Fibroblast of skin of back (primary cell): ENCODE measurements around the gene DST.

Experiments used
- DNase-seq: peaks from one replicate; pipeline ENCODE4 v3.0.0-alpha.2; 2013

Gene DST

GRCh38 chr6:56480654-56481337, 161.9 kb downstream of the DST start:
- DNase-seq: no peak

- no peak for DNase-seq
Observed at GRCh38 chr6:56480246-56480645, 162.4 kb downstream of the DST start.

- no peak for DNase-seq
Observed at GRCh38 chr6:56479381-56479780, 163.3 kb downstream of the DST start.

- DNase-seq: no peak
Observed at GRCh38 chr6:56478202-56478601, 164.5 kb downstream of the DST start.

GRCh38 chr6:56477241-56477640, 165.4 kb downstream of the DST start:
- no peak for DNase-seq

- no peak for DNase-seq
Observed at GRCh38 chr6:56475736-56476457, 166.8 kb downstream of the DST start.

- no peak for DNase-seq
Observed at GRCh38 chr6:56474532-56474931, 168.2 kb downstream of the DST start.

- no peak for DNase-seq
Observed at GRCh38 chr6:56463443-56463842, 179.2 kb downstream of the DST start.

- no peak for DNase-seq
Observed at GRCh38 chr6:56459030-56459805, 183.5 kb downstream of the DST start.

- no peak for DNase-seq
Observed at GRCh38 chr6:56458324-56458884, 184.3 kb downstream of the DST start.

GRCh38 chr6:56456785-56457184, 185.9 kb downstream of the DST start:
- DNase-seq: no peak

- no peak for DNase-seq
Observed at GRCh38 chr6:56450882-56451739, 191.6 kb downstream of the DST start.

GRCh38 chr6:56450376-56450775, 192.3 kb downstream of the DST start:
- DNase-seq: no peak

- no peak for DNase-seq
Observed at GRCh38 chr6:56448046-56448445, 194.6 kb downstream of the DST start.

- DNase-seq: no peak
Observed at GRCh38 chr6:56445818-56446217, 196.9 kb downstream of the DST start.

GRCh38 chr6:56444855-56445254, 197.8 kb downstream of the DST start:
- DNase-seq: no peak

GRCh38 chr6:56440551-56440981, 202.1 kb downstream of the DST start:
- DNase-seq: no peak

- no peak for DNase-seq
Observed at GRCh38 chr6:56437171-56437900, 205.4 kb downstream of the DST start.

- no peak for DNase-seq
Observed at GRCh38 chr6:56435754-56436153, 206.9 kb downstream of the DST start.

- no peak for DNase-seq
Observed at GRCh38 chr6:56435326-56435725, 207.4 kb downstream of the DST start.

- DNase-seq: no peak
Observed at GRCh38 chr6:56434606-56435005, 208.1 kb downstream of the DST start.
